GM19463 (cell line): Measurements from ENCODE around the gene LPP.
A peak's percentile ranks its signal among the peaks of the same experiment; 100 is the strongest.

Source experiments
- ATAC-seq: cut with Tn5 transposase; IDR thresholded peaks from one replicate; pipeline ENCODE4 v1.9.1; 2021; ENCODE audit warnings: mild to moderate bottlenecking, moderate library complexity; ENCODE audit not compliant: unreplicated experiment

The LPP gene

DNA sequence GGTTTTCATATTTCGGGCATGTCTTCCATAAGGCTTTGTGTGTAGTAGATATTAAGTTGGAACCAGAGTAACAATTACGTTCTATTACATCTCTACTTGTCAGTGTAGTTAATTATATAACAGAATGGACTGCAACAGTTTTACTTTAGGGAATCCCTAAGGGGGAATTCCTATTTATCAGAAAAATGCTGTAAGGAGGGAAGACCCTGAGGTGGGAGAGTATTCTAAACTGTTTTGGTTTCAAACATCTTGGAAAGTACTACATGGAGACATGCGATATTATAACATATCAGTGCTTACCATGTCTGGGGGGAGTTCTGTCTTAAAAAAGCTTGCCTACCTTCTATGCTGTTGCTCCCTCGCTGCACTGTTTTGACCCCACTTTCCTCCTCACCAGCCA is 238.1 kb downstream of the LPP start:
- no peak for ATAC-seq

DNA sequence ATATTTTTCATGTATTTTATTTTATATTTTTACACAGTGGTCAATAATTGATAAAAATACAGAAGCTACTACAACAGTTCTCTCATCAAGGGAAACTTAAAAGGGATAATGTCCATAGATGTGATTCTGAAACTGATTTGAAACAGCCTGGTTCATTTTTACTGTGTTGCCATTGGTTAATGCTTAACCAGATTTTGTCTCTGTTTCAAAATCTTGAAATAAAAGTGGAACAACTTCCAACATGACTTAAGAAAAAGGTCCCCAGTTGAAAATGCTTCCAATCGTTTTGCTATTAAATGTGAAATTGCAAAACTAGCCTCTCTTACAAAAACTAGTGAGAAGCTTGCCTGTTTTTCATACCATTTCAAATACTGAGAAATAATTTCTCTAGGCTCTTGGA is 240.7 kb downstream of the LPP start:
- no peak for ATAC-seq

- no peak for ATAC-seq
These were observed 242.3 kb downstream of the LPP start for GRCh38 chr3:188396251-188396650.

DNA sequence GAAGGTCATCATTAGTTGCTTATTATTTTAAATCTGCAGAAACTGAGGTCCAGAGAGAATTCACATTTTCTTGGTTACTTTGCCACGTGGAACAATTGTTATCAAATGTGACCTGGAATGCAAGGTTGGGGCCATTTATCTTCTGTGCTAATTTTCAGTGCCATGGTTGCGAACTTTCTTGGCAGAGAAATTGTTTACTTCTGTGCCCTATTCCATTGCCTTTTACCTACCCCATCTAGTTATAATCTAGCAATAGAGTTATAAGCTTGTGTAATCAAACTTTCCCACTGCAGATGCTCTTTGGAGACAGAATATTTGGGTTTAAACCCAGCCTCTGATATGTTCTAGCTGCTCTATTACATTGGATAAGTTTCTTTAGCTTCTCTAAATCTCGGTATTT is 242.9 kb downstream of the LPP start:
- ATAC-seq: no peak

DNA sequence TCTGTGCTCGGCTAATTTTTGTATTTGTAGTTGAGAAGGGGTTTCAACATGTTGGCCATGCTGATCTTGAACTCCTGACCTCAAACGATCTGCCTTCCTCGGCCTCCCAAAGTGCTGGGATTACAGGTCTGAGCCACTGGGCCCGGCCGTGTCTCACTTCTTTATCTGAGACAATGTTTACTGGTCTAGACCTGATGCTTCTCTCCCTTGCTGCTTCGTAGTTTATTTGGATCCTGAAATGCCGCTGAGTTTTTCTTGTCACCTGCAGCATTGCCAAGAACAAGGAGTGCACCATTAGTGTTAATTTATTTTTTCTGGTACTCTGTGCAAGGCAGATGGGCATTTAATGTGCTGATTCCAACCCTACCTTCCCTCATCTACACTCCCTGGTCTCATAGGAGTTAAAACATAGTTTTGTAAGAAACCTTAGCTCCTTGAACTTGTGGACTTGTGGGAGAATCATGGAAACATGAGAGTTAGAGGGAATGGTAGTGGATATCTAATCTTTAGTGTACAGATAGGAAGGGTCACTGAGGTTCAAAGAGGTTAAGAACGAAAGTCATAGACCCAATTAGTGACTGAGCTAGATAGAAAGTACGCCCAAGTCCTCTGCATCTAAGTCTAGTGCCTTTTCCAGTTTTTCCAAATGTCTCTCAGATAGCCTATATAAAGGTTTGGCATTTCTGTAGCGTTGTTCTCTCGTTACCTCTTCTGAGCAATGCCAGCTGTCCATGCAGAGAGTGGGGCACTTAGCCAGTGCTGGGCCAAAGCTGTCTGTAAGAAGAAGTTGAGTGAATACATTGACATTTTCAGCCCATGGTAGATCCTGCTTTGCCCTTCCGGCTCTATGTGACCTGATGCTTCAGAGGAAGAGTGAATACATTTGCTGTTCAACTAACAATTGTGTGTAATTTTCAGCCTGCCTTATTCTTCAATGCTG is 244.1 kb downstream of the LPP start:
- ATAC-seq: no peak

- peak; percentile 94 for ATAC-seq
These were observed 246.7 kb downstream of the LPP start for GRCh38 chr3:188400494-188401243.

GRCh38 chr3:188401244-188401993 is 247.5 kb downstream of the LPP start:
- ATAC-seq: no peak

- no peak for ATAC-seq
These were observed 248.3 kb downstream of the LPP start for GRCh38 chr3:188402229-188402628.

GRCh38 chr3:188403404-188403803 is 249.4 kb downstream of the LPP start:
- ATAC-seq: no peak

- no peak for ATAC-seq
These were observed 250.2 kb downstream of the LPP start for GRCh38 chr3:188404124-188404523.

DNA sequence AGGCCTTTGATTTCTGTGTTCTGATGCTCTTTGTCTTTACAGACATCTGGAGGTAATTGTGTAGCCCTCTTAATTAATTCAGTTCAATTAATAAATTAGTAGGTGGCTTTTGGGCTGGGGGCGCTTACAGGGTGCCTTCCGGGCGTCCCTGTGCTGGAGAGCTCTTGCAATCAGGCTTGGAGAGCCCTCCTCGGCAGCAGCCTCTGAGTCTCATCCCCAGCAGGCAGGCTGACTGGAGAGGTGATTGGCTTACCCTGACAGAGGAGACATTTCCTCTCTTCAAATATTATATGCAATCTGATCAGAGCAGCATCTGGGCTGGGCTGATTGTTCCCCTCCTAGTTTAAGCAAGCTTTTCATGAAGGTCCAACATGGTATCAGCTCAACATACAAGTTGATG is 250.7 kb downstream of the LPP start:
- ATAC-seq: no peak

GRCh38 chr3:188407158-188407880 is 253.4 kb downstream of the LPP start:
- no peak for ATAC-seq

DNA sequence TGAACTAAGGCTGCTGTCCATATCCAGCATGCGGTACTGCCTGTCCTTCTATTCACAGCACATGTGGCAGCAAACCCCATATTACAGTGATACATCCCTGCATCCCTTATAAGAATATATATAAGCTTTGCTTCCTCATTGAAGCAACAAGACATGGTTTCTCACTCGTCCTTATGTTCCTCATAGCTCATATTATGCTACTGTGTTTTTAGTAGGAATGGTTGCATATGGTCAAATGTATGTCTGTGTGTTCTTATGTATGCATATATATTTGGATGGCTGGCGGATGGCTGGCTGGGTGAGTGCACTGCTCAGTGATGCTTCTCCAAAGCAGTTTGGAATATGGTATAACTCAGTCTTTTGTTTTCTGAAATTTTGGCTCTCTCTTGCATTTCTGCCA is 254.9 kb downstream of the LPP start:
- ATAC-seq: no peak

- no peak for ATAC-seq
These were observed 257.8 kb downstream of the LPP start for GRCh38 chr3:188411750-188412149.

GRCh38 chr3:188415196-188415595 is 261.2 kb downstream of the LPP start:
- ATAC-seq: no peak

GRCh38 chr3:188416041-188416440 is 262.1 kb downstream of the LPP start:
- no peak for ATAC-seq

- ATAC-seq: no peak
These were observed 263.3 kb downstream of the LPP start for GRCh38 chr3:188417271-188417696.

DNA sequence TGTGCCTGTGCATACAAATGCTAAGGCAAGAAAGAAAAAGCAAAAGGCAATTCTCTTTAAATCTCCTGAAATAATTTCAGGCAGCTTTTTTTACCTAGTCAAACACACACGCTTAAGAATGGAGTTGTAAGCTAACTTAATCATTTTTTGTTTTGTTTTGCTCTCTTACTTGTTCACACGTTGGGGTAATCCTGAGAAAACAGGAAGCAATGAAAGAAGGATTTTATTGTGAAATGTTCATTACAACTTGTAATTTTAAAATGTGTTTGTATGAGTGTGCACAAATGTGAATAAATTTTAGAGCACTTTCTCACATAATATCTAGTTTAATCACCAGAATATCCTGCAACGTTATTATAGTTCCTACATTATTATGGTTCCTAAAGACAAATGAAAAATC is 263.8 kb downstream of the LPP start:
- ATAC-seq: no peak

DNA sequence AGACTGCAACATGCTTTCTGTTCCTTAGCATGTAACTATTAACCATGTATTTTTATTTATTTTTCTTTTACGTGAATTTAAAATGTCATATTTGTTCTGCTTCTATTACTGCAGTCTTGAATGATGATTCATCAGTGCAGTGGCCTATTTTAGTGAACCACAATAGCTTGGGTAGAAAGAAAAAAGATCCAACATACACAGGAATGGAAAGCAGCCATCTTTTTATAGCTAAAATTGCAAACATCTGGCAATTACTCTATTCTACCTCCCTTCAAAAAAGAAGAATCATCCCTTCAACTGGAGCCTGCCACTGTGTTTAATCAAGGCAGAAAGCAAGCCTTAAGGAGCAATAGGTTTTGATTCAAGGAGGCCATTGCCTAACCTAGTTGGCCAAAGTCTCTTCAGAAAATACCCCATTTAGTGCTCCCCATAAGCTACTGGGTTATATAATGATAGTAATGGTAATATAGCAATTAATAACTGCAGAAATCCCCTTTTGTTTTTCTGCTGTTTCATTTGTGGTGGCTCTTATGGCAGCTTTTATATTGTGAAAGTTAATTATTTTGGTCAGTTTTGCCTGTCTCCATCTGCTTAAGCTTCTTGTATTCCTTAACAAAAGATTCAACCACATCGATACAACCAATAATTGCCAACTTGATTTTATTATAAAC is 267.3 kb downstream of the LPP start:
- peak; percentile 25 for ATAC-seq
